GM11168 (cell line): ENCODE data around the gene SNTG2.

ENCODE experiments used
- in situ Hi-C: fragments of 300-500 bp; cut with MboI; formaldehyde crosslinking; loops from one replicate; pipeline ENCODE4 v1.12.0; 2022; ENCODE audit warnings: low sequenced_read_pairs; ENCODE audit not compliant: unreplicated experiment

Gene SNTG2

DNA sequence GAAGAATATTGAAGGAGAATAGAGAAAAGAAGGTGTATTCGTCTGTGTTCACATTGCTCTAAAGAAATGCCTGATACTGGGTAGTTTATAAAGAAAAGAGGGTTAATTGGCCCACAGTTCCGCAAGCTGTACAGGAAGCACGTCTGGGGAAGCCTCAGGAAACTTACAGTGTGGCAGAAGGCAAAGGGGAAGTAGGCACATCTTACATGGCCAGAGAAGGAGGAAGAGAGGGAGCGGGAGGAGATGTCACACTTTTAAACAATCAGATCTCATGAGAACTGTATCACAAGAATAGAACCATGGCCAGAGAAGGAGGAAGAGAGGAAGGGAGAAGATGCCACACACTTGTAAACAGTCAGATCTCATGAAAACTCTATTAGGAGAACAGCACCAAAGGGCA lies 303.0 kb downstream of the SNTG2 start:
- in situ Hi-C loops = no loop called here

DNA sequence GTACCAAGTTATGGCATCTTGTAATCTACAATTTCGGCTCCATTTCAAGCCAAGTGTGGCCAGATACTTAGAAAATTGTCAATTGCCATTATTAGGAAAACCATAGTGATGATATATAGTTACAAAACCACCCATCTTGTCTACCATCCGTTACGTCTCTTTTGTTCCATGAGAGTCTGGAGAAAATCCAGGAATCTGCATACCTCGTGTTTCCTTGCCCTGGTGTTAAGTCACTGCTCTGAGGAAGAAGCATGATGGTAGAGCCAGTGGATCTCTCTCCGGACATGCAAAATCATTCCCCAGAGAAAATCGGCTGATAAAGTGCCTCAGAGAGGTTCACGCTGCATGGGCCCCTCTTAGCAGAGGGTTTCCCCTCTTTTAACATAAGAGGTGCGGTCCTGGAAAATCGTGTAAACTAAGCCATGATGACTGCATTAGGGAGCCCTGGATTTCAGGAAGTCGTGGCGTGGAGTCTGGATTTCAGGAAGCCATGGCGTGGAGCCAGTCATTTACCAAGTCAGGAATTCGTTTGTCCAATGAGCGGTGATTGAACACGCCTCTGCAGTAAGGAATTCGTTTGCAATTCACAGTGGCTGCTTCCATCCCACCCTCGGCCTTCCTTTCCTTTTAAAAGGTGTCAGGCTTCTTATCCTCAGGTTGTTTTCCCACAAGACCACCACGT lies 304.2 kb downstream of the SNTG2 start:
- in situ Hi-C loops = no loop called here

- in situ Hi-C loops = no loop called here
Measured at GRCh38 chr2:1256632-1257324, 306.1 kb downstream of the SNTG2 start.

DNA sequence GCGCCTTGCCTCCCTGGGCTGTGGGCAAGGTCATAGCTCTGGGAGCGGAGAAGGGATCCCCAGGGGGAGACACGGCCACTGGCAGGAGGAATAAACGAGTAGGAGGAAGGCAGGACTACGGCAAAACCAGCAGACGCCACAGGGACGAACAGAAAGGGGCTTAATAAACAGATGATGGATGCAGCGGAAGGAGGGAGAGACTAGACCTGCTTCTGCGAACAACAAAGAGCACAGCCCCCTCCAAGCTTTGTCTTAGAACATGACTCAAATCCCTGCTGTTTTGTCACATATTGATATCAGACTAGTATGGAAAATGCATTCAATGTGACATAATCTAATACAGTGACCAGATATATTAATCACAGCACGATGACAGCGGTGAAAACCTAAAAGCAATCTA lies 306.7 kb downstream of the SNTG2 start:
- in situ Hi-C loops = no loop called here

DNA sequence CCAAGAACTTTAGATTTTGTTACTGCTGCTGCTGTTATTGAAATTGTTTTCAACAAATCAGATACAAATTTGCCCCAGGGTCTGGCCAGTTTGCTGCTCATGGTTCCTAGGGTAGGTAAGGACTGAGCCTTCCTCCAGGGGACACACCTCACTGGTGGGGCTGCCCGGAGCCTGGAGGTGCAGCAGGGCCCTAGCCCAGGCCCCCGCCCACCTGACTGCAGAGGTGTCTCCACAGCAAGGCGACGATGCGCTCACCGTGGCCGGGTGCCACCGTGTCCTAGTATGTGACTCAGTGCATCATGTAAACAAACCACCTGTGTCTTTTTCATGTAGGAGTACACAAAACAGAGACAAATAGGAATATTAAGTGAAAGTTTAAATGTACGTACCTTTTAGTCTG lies 309.1 kb downstream of the SNTG2 start:
- in situ Hi-C loops = no loop called here

DNA sequence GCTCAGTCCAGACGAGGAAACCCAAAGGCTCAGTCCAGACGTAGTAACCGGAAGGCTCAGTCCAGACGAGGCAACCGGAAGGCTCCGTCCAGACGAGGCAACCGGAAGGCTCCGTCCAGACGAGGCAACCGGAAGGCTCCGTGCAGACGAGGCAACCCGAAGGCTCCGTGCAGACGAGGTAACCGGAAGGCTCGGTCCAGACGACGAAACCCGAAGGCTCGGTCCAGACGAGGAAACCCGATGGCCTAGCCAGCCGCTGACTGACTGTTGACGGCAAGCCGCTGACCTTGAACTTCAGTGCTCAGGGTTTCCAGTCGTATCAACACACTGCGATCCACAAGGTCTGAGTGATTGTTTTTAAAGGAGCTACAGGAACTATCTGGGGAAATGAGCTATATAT lies 312.0 kb downstream of the SNTG2 start:
- in situ Hi-C loops = no loop called here

DNA sequence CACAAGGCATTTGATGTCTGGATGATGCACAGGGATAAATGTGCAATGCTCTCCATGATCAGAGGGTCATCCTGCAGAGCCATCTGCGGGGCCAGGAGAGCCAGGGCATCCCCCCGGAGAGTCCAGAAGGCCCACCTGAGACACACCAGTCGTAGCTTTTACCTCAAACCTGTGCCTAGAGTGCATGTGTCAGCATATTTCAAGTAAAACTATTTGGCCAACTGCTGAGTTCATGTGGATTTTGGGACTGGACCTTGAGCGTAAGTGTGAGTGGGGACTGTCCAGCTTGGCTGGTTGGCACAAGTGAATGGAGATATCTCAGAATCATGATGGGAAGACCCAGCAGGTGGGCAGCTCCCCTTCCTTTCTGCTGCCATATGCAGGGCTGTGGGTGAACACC lies 314.8 kb downstream of the SNTG2 start:
- in situ Hi-C loops = no loop called here

GRCh38 chr2:1266351-1266750 lies 315.7 kb downstream of the SNTG2 start:
- in situ Hi-C loops = no loop called here

GRCh38 chr2:1268034-1268433 lies 317.4 kb downstream of the SNTG2 start:
- in situ Hi-C loops = no loop called here

- in situ Hi-C loops = no loop called here
Measured at GRCh38 chr2:1269812-1270211, 319.2 kb downstream of the SNTG2 start.

GRCh38 chr2:1272835-1273234 lies 322.2 kb downstream of the SNTG2 start:
- in situ Hi-C loops = no loop called here

- in situ Hi-C loops = no loop called here
Measured at GRCh38 chr2:1277634-1278033, 327.0 kb downstream of the SNTG2 start.

- in situ Hi-C loops = no loop called here
Measured at GRCh38 chr2:1278125-1278524, 327.5 kb downstream of the SNTG2 start.

DNA sequence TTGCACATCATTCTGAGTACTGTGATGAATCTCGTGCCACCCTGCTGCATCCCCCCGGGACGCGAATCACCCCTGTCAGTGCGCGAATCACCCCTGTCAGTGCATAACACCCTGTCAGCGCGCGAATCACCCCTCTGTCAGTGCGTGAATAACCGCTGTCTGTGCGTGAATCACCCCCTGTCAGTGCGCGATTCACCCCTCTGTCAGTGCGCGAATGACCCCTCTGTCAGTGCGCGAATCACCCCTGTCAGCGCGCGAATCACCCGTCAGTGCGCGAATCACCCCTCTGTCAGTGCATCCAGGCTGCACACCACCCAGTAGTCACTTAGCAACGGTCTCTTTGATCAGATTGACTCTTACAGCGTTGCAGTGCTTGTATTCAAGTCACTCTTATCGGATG lies 328.2 kb downstream of the SNTG2 start:
- in situ Hi-C loops = no loop called here

GRCh38 chr2:1282552-1282951 lies 331.9 kb downstream of the SNTG2 start:
- in situ Hi-C loops = no loop called here

GRCh38 chr2:1283020-1283801 lies 332.6 kb downstream of the SNTG2 start:
- in situ Hi-C loops = no loop called here

DNA sequence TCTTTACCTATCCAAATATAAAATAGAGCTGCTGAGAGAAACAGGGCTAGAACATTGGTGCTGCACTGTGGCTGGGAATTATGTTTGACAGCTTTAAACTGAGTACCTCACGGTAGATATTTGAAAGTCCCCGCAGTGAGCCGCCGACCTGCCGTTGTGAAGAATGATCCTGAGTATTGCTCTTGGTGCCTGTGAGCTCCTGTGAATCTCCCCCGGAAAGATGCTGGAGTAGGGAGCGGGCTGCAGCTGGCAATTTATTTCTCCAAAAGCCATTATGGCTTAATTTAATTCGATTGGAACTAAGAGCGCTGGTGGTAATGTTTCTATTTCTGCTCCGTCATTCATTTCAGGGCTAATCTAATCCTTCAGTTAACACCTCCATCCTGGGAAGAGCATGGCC lies 333.2 kb downstream of the SNTG2 start:
- in situ Hi-C loops = no loop called here

- in situ Hi-C loops = no loop called here
Measured at GRCh38 chr2:1286929-1287328, 336.3 kb downstream of the SNTG2 start.

DNA sequence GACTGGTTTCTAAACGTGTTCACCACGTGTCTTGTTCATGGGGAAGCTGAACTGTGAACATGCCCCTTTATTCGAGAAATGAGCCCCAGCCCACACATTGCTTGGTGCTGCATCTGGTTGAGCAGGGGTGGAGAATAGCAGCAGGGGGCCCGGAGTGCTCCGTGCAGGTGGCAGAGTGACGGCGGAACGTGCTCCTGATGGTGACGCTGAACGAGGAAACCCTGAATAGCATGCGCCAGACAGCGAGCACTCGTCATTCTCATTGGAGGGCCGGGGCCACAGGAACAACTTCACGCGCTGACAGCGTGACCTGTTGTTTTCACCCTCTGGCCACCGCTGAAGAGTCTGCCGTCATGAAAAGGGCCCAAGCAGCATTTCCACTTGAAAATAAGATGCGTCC lies 336.8 kb downstream of the SNTG2 start:
- in situ Hi-C loops = no loop called here

GRCh38 chr2:1294900-1295299 lies 344.3 kb downstream of the SNTG2 start:
- in situ Hi-C loops = no loop called here

GRCh38 chr2:1295740-1296139 lies 345.1 kb downstream of the SNTG2 start:
- in situ Hi-C loops = no loop called here
